ENCODE results near the gene PITX1. TPM values are rescaled to one million over a fixed set of nuclear protein-coding genes. Genes with fewer than 3 reads are reported as not detected.

The PITX1 gene
- total and polyA plus RNA-seq, 2 of the 13 experiments (the other 11 are each of a cell fraction or from before 2014, with no cell fraction given): 11.7 to 20.2 TPM

GRCh38 chr5:135007305-135007704 lies 26.7 kb downstream of the PITX1 start:
- no peaks in the 10 kb centered on the region for H3K36me3 ChIP-seq (replicated peaks in 1 of 2; ENCODE audit: control insufficient read depth in 1 of 2, insufficient read depth in 2 of 2, low read length in 2 of 2)
- no peak overlapping the region for H3K4me2 ChIP-seq (ENCODE audit: low read depth, low read length)
- H3K4me1 ChIP-seq (ENCODE audit: insufficient read depth, low read length): 0 out of 2 replicates have a peak, but pooled peaks cover 5% of the 10 kb centered on the region
- no peak overlapping the region for H2AFZ ChIP-seq (ENCODE audit: low read length)
- no peaks in the 10 kb centered on the region for H3K9me3 ChIP-seq (ENCODE audit: low read length)
- no TSS peak for BruUV-seq (replicated peaks)
- ChIA-PET POLR2A (interaction anchor here (1.4 kb wide), 1 partner anchor 150 kb away, joined by 3 read pairs; no protein-coding TSS in a partner anchor), CTCF (ENCODE audit: low intra/inter-chr PET ratio, low total read pairs) (no interaction called here)
- no peaks in the 10 kb centered on the region for H3K27me3 ChIP-seq (ENCODE audit: control insufficient read depth in 1 of 2, insufficient read depth in 2 of 2, low read length in 2 of 2)
- in situ Hi-C loops (cut with HindIII; ENCODE audit: extremely low pct_ligation_motif_present, low pct_unique_long_range_greater_than_20kb) (no loop called here), intact Hi-C loops (cut with micrococcal nuclease; ENCODE audit: unreplicated experiment) (no loop called here)
- no peak overlapping the region for H3K9ac ChIP-seq (ENCODE audit: insufficient read depth, low read depth, low read length)
- FAIRE-seq (no peak), ATAC-seq (no peak), DNase-seq (ENCODE audit: low spot score) (no peak)
- no peak overlapping the region for H3K27ac ChIP-seq (ENCODE audit: extremely low read length, insufficient read depth, low read length)
- WGBS (ENCODE audit: low lambda C conversion rate): 89% methylated on average over 6 of the region's 9 CpGs
- no peaks in the 10 kb centered on the region for H4K20me1 ChIP-seq (ENCODE audit: insufficient read depth, low read length)
- H3K4me3 ChIP-seq (replicated peaks in 1 of 3; ENCODE audit: insufficient read depth in 1 of 3, low read depth in 2 of 3, low read length in 3 of 3): no peak overlapping the region
- no peaks in the 10 kb centered on the region for H3K79me2 ChIP-seq (ENCODE audit: insufficient read depth, low read length)
- TF ChIP-seq, protein P1, sequence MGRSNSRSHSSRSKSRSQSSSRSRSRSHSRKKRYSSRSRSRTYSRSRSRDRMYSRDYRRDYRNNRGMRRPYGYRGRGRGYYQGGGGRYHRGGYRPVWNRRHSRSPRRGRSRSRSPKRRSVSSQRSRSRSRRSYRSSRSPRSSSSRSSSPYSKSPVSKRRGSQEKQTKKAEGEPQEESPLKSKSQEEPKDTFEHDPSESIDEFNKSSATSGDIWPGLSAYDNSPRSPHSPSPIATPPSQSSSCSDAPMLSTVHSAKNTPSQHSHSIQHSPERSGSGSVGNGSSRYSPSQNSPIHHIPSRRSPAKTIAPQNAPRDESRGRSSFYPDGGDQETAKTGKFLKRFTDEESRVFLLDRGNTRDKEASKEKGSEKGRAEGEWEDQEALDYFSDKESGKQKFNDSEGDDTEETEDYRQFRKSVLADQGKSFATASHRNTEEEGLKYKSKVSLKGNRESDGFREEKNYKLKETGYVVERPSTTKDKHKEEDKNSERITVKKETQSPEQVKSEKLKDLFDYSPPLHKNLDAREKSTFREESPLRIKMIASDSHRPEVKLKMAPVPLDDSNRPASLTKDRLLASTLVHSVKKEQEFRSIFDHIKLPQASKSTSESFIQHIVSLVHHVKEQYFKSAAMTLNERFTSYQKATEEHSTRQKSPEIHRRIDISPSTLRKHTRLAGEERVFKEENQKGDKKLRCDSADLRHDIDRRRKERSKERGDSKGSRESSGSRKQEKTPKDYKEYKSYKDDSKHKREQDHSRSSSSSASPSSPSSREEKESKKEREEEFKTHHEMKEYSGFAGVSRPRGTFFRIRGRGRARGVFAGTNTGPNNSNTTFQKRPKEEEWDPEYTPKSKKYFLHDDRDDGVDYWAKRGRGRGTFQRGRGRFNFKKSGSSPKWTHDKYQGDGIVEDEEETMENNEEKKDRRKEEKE (IDR thresholded peaks at IDR 0.05): no peak
- TF ChIP-seq, protein P2, sequence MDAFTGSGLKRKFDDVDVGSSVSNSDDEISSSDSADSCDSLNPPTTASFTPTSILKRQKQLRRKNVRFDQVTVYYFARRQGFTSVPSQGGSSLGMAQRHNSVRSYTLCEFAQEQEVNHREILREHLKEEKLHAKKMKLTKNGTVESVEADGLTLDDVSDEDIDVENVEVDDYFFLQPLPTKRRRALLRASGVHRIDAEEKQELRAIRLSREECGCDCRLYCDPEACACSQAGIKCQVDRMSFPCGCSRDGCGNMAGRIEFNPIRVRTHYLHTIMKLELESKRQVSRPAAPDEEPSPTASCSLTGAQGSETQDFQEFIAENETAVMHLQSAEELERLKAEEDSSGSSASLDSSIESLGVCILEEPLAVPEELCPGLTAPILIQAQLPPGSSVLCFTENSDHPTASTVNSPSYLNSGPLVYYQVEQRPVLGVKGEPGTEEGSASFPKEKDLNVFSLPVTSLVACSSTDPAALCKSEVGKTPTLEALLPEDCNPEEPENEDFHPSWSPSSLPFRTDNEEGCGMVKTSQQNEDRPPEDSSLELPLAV (CRISPR knock-in tag; conservative IDR thresholded peaks at IDR 0.05; ENCODE audit: low read depth): no peak
- TF ChIP-seq NFYC (CRISPR knock-in tag; IDR thresholded peaks at IDR 0.05): no peak
- no peak for TF ChIP-seq DZIP1 (CRISPR knock-in tag; IDR thresholded peaks at IDR 0.05)
- TF ChIP-seq ZNF253 (CRISPR knock-in tag; IDR thresholded peaks at IDR 0.05; ENCODE audit: borderline replicate concordance): no peak
- no peak for TF ChIP-seq BRF2 (CRISPR knock-in tag; IDR thresholded peaks at IDR 0.05)
- TF ChIP-seq ATF4 (CRISPR knock-in tag; IDR thresholded peaks at IDR 0.05): no peak
- TF ChIP-seq ZNF256 (CRISPR knock-in tag; conservative IDR thresholded peaks at IDR 0.05): no peak
- TF ChIP-seq HNRNPL (IDR thresholded peaks at IDR 0.05; ENCODE audit: low read depth, low read length): no peak
- TF ChIP-seq NCOA5 (CRISPR knock-in tag; IDR thresholded peaks at IDR 0.05): no peak
- TF ChIP-seq ARNT2 (CRISPR knock-in tag; IDR thresholded peaks at IDR 0.05; ENCODE audit: low read depth): no peak
- no peak for TF ChIP-seq HOXA9 (CRISPR knock-in tag; IDR thresholded peaks at IDR 0.05; ENCODE audit: borderline replicate concordance)
- TF ChIP-seq SSRP1 (CRISPR knock-in tag; IDR thresholded peaks at IDR 0.05): no peak
- no peak for TF ChIP-seq MBD4 (IDR thresholded peaks at IDR 0.05; ENCODE audit: borderline replicate concordance, low read length)
